GM19452 (cell line): ENCODE measurements around the gene PNPLA1.

ENCODE experiments used
- ATAC-seq: cut with Tn5 transposase; IDR thresholded peaks from one replicate; pipeline ENCODE4 v1.9.1; 2021; ENCODE audit not compliant: unreplicated experiment

The PNPLA1 gene

GRCh38 chr6:36269834-36270705, at the start of gene PNPLA1:
TSS of gene PNPLA1 (plus strand) at chr6:36270060. CDS start at chr6:36270460, 400 bp downstream.
- ATAC-seq = no peak

DNA sequence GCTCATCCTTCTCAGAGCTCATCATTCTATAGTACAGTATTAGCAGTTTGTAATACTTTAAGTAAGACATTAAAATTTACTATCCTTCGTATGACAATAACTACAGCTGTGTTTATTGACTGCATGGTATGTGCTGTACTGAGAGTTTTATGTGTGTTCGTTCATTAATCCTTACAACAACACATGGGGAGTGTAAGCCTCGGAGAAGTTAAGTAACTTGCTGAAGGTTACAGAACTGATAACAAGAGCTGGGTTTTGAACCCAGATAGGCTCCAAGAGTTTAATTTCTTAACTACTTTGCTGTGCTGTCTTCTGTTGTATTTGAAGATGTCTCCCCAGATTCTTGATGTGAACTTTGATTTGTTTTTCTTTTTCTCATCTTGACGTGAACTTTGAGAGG, 49.6 kb upstream of the PNPLA1 start:
- ATAC-seq = no peak

DNA sequence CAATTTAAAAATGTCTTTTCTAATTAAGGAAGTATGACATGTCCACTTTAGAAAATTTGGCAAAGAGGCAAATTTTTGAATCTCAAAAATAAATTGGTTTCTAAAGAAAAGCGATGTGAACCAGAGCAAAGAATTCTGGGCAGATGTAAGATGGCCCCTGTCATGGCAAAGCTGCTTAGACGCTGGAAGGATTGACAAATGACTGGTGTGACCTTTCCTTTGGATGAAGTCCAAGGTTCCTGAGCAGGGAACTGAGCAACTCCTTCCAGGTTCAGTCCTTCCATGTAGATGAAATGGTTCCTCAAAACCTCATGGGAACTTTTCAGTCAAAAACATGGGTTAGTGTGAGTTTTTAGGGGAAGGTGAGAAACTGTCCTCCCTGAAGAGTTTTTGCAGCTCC, 48.2 kb upstream of the PNPLA1 start:
- ATAC-seq = no peak

DNA sequence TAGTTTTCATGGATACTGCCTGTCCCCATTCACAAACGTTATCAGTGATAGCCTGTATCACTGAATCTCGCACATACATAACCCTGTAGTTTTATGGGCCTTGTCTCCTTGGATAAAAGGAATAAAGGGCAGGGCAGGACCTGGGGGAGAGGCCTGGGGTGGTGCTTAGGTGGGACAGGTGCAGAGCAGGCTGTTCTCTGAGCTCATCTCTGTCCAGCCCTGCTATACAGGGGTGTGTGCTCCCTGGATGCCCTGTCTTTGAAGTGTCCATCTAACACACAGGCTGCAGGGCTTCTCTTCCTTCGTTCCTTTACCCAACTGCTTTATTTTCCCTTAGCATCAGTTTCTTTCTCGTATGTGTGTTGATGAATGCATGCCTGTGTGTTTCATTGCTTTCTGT, 46.9 kb upstream of the PNPLA1 start:
- no peak for ATAC-seq

GRCh38 chr6:36223706-36224105, 46.2 kb upstream of the PNPLA1 start:
- ATAC-seq = no peak

DNA sequence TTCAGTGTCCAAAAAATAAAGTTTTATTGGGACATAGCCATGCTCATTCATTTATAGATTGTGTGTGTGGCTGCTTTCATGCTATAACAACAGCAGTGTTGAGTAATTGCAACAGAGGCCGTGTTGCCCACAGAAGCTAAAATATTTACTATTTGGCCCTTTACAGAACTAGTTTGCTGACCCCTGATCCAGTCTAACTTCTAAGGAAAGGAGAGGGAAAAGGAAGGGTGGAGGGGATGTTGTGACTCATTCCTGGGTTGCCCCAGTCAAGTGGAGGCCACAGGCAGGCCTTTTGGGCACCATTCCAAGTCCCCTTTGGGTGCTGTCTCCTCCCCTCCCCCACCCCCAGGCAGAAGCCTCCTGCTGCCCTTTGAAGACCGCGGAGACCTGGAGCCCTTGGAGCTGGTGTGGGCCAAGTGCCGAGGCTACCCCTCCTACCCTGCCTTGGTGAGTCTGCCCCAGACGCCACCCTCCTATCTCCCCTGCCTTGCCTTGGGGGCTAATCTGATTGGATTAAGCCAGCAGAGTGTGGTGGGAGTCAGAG, 44.9 kb upstream of the PNPLA1 start:
- ATAC-seq = no peak

GRCh38 chr6:36226438-36227047, 43.3 kb upstream of the PNPLA1 start:
- ATAC-seq = no peak

DNA sequence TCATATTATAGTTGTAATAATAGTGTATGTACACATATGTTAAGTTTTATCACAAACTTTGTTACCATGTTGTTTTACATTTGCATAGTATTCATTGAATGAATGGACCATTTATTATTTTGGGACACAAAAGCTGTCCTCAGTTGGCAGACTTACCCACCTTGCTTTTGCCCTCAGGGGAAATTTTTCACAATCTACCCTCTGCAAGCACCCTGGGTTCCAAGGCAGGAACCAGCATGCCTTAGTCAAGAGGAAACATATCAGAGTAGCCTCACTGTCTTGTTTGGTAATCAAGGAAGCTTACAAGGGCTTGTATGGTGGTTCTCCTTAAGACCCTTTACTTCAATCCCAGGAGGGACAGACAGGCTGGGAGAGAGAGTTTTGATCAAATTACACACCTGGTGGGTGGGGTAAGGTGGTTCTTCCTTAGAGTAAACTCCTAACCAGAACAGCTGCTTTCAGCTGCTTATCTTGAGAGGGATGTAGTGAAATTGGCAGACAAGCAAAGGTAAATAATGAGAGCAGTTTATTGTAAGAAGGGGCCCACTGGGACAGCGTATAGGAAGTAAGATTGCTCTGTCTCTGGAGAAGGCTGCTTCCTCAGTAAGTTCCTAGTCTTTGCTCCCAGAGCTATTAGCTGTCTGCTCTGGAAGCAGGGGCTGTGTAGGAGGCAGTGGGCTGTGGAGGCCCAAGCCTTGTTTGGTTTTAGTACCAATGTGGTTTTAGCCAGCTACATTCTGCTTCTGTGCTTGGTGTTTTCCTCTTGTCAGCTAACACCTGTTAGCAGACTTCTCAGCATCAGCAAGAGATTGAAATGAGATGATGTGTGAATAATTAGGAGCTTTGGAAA, 42.3 kb upstream of the PNPLA1 start:
- no peak for ATAC-seq

GRCh38 chr6:36229223-36229622, 40.6 kb upstream of the PNPLA1 start:
- no peak for ATAC-seq

- no peak for ATAC-seq
Observed at GRCh38 chr6:36230371-36230770, 39.5 kb upstream of the PNPLA1 start.

GRCh38 chr6:36232172-36232571, 37.7 kb upstream of the PNPLA1 start:
- ATAC-seq = no peak

- ATAC-seq = no peak
Observed at GRCh38 chr6:36235309-36235708, 34.6 kb upstream of the PNPLA1 start.

DNA sequence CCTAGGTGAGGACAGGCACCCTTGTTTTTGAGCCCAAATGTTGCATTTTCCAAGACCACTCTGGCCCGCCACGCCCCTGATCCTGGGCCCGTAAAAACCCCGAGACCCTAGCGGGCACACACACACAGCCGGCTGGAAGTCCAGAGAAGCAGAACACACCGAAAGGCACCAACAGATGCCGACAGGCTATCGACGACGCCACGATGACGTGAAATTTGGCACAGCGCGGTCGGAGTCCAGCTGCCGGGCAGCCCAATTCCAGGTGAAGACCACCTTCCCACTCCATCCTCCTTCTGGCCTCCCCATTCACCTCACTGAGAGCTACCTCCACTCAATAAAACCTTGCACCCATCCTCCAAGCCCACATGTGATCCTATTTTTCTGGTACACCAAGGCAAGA, 34.0 kb upstream of the PNPLA1 start:
- ATAC-seq = no peak

- ATAC-seq = no peak
Observed at GRCh38 chr6:36239774-36240173, 30.1 kb upstream of the PNPLA1 start.

DNA sequence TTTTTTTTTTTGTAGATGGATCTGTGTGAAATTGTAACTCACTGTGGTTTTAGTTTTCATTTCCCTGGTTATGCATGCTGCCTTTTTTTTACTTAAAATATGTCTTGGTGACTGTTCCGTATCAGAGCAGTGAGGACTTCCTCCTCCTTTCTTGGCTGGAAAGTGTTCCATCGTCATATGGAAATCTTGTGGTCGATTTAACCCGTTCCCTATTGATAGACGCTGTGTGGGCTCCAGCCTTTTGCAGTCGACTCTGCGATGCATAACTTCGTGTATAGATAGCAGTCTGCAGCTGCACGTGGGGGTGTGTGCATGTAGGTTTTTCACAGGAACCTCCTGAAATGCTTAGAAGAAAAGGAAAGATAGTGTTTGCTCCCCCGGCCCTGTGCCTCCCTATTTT, 28.1 kb upstream of the PNPLA1 start:
- no peak for ATAC-seq

- no peak for ATAC-seq
Observed at GRCh38 chr6:36242161-36242560, 27.7 kb upstream of the PNPLA1 start.

GRCh38 chr6:36242626-36243025, 27.2 kb upstream of the PNPLA1 start:
- no peak for ATAC-seq

GRCh38 chr6:36243562-36244212, 26.2 kb upstream of the PNPLA1 start:
- no peak for ATAC-seq

DNA sequence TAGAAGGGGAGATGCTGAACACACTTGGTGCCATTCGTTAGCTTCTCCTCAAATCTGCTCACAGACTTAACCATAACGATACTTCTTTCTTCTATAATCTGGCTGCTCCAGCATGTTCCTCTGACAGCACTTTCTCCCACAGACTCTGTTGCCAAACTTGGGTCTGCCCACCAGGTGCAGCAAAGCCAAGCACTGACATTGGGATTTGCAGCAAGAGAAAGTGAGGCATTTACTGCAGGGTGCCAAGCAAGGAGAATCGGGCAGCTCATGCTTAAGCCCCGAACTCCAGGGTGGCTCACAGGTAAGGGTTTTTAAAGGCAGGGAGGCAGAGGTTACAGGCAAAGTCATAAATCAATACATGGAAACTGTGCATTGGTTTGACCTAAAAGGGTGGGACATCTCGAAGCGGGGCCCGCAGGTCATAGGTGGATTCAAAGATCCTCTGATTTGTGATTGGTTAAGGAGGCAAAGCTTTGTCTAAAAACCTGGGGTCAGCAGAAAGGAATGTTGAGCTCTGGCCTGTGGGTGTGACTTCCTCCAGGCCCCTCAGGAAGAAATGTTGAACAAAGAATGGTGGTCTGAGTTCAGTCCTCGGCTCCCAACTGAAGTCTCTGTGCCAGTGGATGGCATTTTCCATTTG, 25.1 kb upstream of the PNPLA1 start:
- no peak for ATAC-seq

GRCh38 chr6:36245572-36246061, 24.2 kb upstream of the PNPLA1 start:
- ATAC-seq = no peak
